ENCODE measurements around the gene NFIA. TPM values are rescaled to one million over a fixed set of nuclear protein-coding genes. Genes with fewer than 3 reads are reported as not detected.
A peak's percentile ranks its signal among the peaks of the same experiment; 100 is the strongest.

NFIA gene
- total RNA-seq, 1 donor from 2014 or later, result 163 TPM

GRCh38 chr1:61337037-61337436 lies 254.7 kb downstream of the NFIA start:
- no peak for TF ChIP-seq CTCF (IDR thresholded peaks at IDR 0.05; ENCODE audit: unreplicated experiment)
- Mint-ChIP-seq H3K27me3 (ENCODE audit: low read depth) (no peaks in the 10 kb centered on the region), H3K4me1 (peaks cover 46% of the 10 kb centered on the region), H3K36me3 (peaks cover 16% of the 10 kb centered on the region), H3K4me3 (no peak overlapping the region), H3K27ac (peak overlapping the region; percentile 98), H3K9me3 (no peaks in the 10 kb centered on the region)
- no peak for DNase-seq (ENCODE audit: low spot score in 2 of 2, unreplicated experiment in 2 of 2)

GRCh38 chr1:61337441-61337951 lies 255.1 kb downstream of the NFIA start:
- no peaks in the 10 kb centered on the region for H3K9me3 Mint-ChIP-seq
- peaks cover 16% of the 10 kb centered on the region for H3K36me3 Mint-ChIP-seq
- H3K4me1 Mint-ChIP-seq, result peaks cover 45% of the 10 kb centered on the region
- TF ChIP-seq CTCF (IDR thresholded peaks at IDR 0.05; ENCODE audit: unreplicated experiment), result no peak
- H3K27me3 Mint-ChIP-seq (ENCODE audit: low read depth), result no peaks in the 10 kb centered on the region
- H3K27ac Mint-ChIP-seq, result peak overlapping the region; percentile 98
- no peak for DNase-seq (ENCODE audit: low spot score in 2 of 2, unreplicated experiment in 2 of 2)
- no peak overlapping the region for H3K4me3 Mint-ChIP-seq

GRCh38 chr1:61337981-61338848 lies 255.9 kb downstream of the NFIA start:
- peak overlapping the region; percentile 31 for H3K4me3 Mint-ChIP-seq
- peak; percentile 47 for TF ChIP-seq CTCF (IDR thresholded peaks at IDR 0.05; ENCODE audit: unreplicated experiment)
- peak overlapping the region; percentile 98 for H3K27ac Mint-ChIP-seq
- H3K27me3 Mint-ChIP-seq (ENCODE audit: low read depth), result no peaks in the 10 kb centered on the region
- DNase-seq (ENCODE audit: low spot score in 2 of 2, unreplicated experiment in 2 of 2), result peak in 1 of 2 experiments; percentile 45
- peaks cover 52% of the 10 kb centered on the region for H3K4me1 Mint-ChIP-seq
- H3K9me3 Mint-ChIP-seq, result no peaks in the 10 kb centered on the region
- peaks cover 11% of the 10 kb centered on the region for H3K36me3 Mint-ChIP-seq

GRCh38 chr1:61338899-61339298 lies 256.5 kb downstream of the NFIA start:
- no peaks in the 10 kb centered on the region for H3K27me3 Mint-ChIP-seq (ENCODE audit: low read depth)
- no peak overlapping the region for H3K4me3 Mint-ChIP-seq
- peaks cover 57% of the 10 kb centered on the region for H3K4me1 Mint-ChIP-seq
- H3K36me3 Mint-ChIP-seq, result peaks cover 8% of the 10 kb centered on the region
- no peaks in the 10 kb centered on the region for H3K9me3 Mint-ChIP-seq
- no peak for DNase-seq (ENCODE audit: low spot score in 2 of 2, unreplicated experiment in 2 of 2)
- H3K27ac Mint-ChIP-seq, result peak overlapping the region; percentile 98
- no peak for TF ChIP-seq CTCF (IDR thresholded peaks at IDR 0.05; ENCODE audit: unreplicated experiment)

- no peak overlapping the region for H3K4me3 Mint-ChIP-seq
- peaks cover 20% of the 10 kb centered on the region for H3K36me3 Mint-ChIP-seq
- no peaks in the 10 kb centered on the region for H3K27me3 Mint-ChIP-seq (ENCODE audit: low read depth)
- TF ChIP-seq CTCF (IDR thresholded peaks at IDR 0.05; ENCODE audit: unreplicated experiment), result no peak
- no peaks in the 10 kb centered on the region for H3K9me3 Mint-ChIP-seq
- DNase-seq (ENCODE audit: low spot score in 2 of 2, unreplicated experiment in 2 of 2), result no peak
- peaks cover 58% of the 10 kb centered on the region for H3K4me1 Mint-ChIP-seq
- H3K27ac Mint-ChIP-seq, result no peak overlapping the region
Measured at GRCh38 chr1:61341426-61341825, 259.1 kb downstream of the NFIA start.
